Large intestine (tissue), 12 donors: Measurements from ENCODE around the gene TOMM6. TPM values are rescaled to one million over a fixed set of nuclear protein-coding genes. Genes with fewer than 3 reads are reported as not detected.
A peak's percentile ranks its signal among the peaks of the same experiment; 100 is the strongest.

Source experiments
- DNase-seq, 2 donors: peaks; one replicate each; pipeline versions ENCODE4 v3.0.0 to v3.0.0-alpha.2; 2013
- H3K27ac ChIP-seq: one replicate; pipeline ENCODE4 v1.5.1; 2013; ENCODE audit warnings: low read length
- H3K27me3 ChIP-seq: 2 replicates; pipeline ENCODE4 v1.6.1; 2013; ENCODE audit warnings: low read length; ENCODE audit not compliant: control insufficient read depth, insufficient read depth
- H3K36me3 ChIP-seq: 2 replicates; pipeline ENCODE4 v1.6.1; 2013; ENCODE audit warnings: low read length; ENCODE audit not compliant: control insufficient read depth, insufficient read depth
- H3K4me1 ChIP-seq: one replicate; pipeline ENCODE4 v1.6.1; 2013; ENCODE audit warnings: low read length; ENCODE audit not compliant: control insufficient read depth, insufficient read depth
- H3K4me3 ChIP-seq: one replicate; pipeline ENCODE4 v1.5.1; 2013; ENCODE audit warnings: low read length
- H3K9me3 ChIP-seq: one replicate; pipeline ENCODE4 v1.6.1; 2013; ENCODE audit warnings: mild to moderate bottlenecking, low read depth, low read length, moderate library complexity; ENCODE audit not compliant: control insufficient read depth
- whole genome bisulfite sequencing: methylation state at CpG from one replicate; pipeline ENCODE4 v1.1.5; 2013; ENCODE audit warnings: low lambda C conversion rate; ENCODE audit not compliant: insufficient coverage; 5-methylcytosine and 5-hydroxymethylcytosine counted together
- long read RNA-seq, 11 donors: transcript quantifications; one replicate each; lab custom pipeline, GENCODE V29; 2026
- polyA plus RNA-seq: library from polyadenylated mRNA; unstranded; fragments of 120-200 nt; gene quantifications from one replicate; pipeline ENCODE4 v1.2.1, GENCODE V29; 2013

Gene TOMM6
- polyA plus RNA-seq, result 195 TPM
- long read RNA-seq, donor 1, transcript TOMM6-202 (3 exons, 637 nt), result minor isoform, 18 of 65 reads
- long read RNA-seq, donor 1, transcript TOMM6-201 (3 exons, 595 nt), result major isoform, 47 of 65 reads
- long read RNA-seq, donor 1, partial matches to known transcripts, result 0 of 65 reads
- long read RNA-seq, donor 1, other reads (novel, unspliced or antisense), result 0 of 65 reads
- long read RNA-seq, donor 2, transcript TOMM6-201 (3 exons, 595 nt), result major isoform, 80 of 114 reads
- long read RNA-seq, donor 2, transcript TOMM6-202 (3 exons, 637 nt), result minor isoform, 34 of 114 reads
- long read RNA-seq, donor 2, partial matches to known transcripts, result 0 of 114 reads
- long read RNA-seq, donor 2, other reads (novel, unspliced or antisense), result 0 of 114 reads
- long read RNA-seq, donor 3, transcript TOMM6-201 (3 exons, 595 nt), result major isoform, 115 of 165 reads
- long read RNA-seq, donor 3, transcript TOMM6-202 (3 exons, 637 nt), result minor isoform, 50 of 165 reads
- long read RNA-seq, donor 3, partial matches to known transcripts, result 0 of 165 reads
- long read RNA-seq, donor 3, other reads (novel, unspliced or antisense), result 0 of 165 reads
- long read RNA-seq, donor 4, transcript TOMM6-201 (3 exons, 595 nt), result minor isoform, 6 of 14 reads
- long read RNA-seq, donor 4, transcript TOMM6-202 (3 exons, 637 nt), result major isoform, 8 of 14 reads
- long read RNA-seq, donor 4, partial matches to known transcripts, result 0 of 14 reads
- long read RNA-seq, donor 4, other reads (novel, unspliced or antisense), result 0 of 14 reads
- long read RNA-seq, donor 5, transcript TOMM6-201 (3 exons, 595 nt), result major isoform, 40 of 59 reads
- long read RNA-seq, donor 5, transcript TOMM6-202 (3 exons, 637 nt), result minor isoform, 19 of 59 reads
- long read RNA-seq, donor 5, partial matches to known transcripts, result 0 of 59 reads
- long read RNA-seq, donor 5, other reads (novel, unspliced or antisense), result 0 of 59 reads
- long read RNA-seq, donor 6, transcript TOMM6-202 (3 exons, 637 nt), result minor isoform, 21 of 71 reads
- long read RNA-seq, donor 6, transcript TOMM6-201 (3 exons, 595 nt), result major isoform, 50 of 71 reads
- long read RNA-seq, donor 6, partial matches to known transcripts, result 0 of 71 reads
- long read RNA-seq, donor 6, other reads (novel, unspliced or antisense), result 0 of 71 reads
- long read RNA-seq, donor 7, transcript TOMM6-202 (3 exons, 637 nt), result minor isoform, 21 of 63 reads
- long read RNA-seq, donor 7, transcript TOMM6-201 (3 exons, 595 nt), result major isoform, 42 of 63 reads
- long read RNA-seq, donor 7, partial matches to known transcripts, result 0 of 63 reads
- long read RNA-seq, donor 7, other reads (novel, unspliced or antisense), result 0 of 63 reads
- long read RNA-seq, donor 8, transcript TOMM6-201 (3 exons, 595 nt), result major isoform, 105 of 151 reads
- long read RNA-seq, donor 8, transcript TOMM6-202 (3 exons, 637 nt), result minor isoform, 46 of 151 reads
- long read RNA-seq, donor 8, partial matches to known transcripts, result 0 of 151 reads
- long read RNA-seq, donor 8, other reads (novel, unspliced or antisense), result 0 of 151 reads
- long read RNA-seq, donor 9, transcript TOMM6-201 (3 exons, 595 nt), result major isoform, 90 of 133 reads
- long read RNA-seq, donor 9, transcript TOMM6-202 (3 exons, 637 nt), result minor isoform, 43 of 133 reads
- long read RNA-seq, donor 9, partial matches to known transcripts, result 0 of 133 reads
- long read RNA-seq, donor 9, other reads (novel, unspliced or antisense), result 0 of 133 reads
- long read RNA-seq, donor 10, transcript TOMM6-202 (3 exons, 637 nt), result minor isoform, 40 of 119 reads
- long read RNA-seq, donor 10, transcript TOMM6-201 (3 exons, 595 nt), result major isoform, 79 of 119 reads
- long read RNA-seq, donor 10, partial matches to known transcripts, result 0 of 119 reads
- long read RNA-seq, donor 10, other reads (novel, unspliced or antisense), result 0 of 119 reads
- long read RNA-seq, donor 11, transcript TOMM6-202 (3 exons, 637 nt), result minor isoform, 24 of 78 reads
- long read RNA-seq, donor 11, transcript TOMM6-201 (3 exons, 595 nt), result major isoform, 54 of 78 reads
- long read RNA-seq, donor 11, partial matches to known transcripts, result 0 of 78 reads
- long read RNA-seq, donor 11, other reads (novel, unspliced or antisense), result 0 of 78 reads

GRCh38 chr6:41787219-41787917 lies at the start of gene TOMM6:
TOMM6 (plus strand) TSS chr6:41787694; CDS start chr6:41787698, 4 bp downstream.
- Histone ChIP-seq H3K4me1 (peaks cover 9% of the 10 kb centered on the region), H3K27ac (peak within 1 kb of the TSS; percentile 88)

DNA sequence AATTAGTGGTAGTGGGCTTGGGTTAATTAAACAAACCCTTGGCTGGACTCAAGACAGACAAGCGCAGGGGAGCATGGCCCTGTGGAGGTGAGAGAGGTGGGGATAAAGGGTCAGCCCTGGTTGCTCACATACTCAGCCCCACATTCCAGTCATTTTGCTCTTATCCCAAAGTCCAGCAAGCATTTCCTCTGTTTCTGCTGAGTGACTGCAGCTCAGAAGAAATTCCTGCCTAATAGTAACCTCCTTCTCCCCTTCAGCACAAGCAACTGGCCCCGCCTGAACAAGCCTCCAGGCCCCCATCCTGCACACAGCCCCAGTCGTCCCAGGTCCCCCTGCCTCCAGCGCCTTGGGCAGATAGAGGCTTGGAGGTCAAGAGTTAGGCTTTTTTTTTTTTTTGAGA lies 48.5 kb upstream of the TOMM6 start:
- Histone ChIP-seq H3K9me3 (no peaks in the 10 kb centered on the region), H3K36me3 (no peaks in the 10 kb centered on the region), H3K27ac (no peak overlapping the region), H3K27me3 (no peaks in the 10 kb centered on the region), H3K4me3 (no peak overlapping the region), H3K4me1 (peaks cover 38% of the 10 kb centered on the region)
- no CpG with 5 or more reads among the region's 4 CpGs for WGBS
- peak in 1 of 2 donors; percentile 41 for DNase-seq

More at GRCh38 chr6:41787219-41787917, at the start of gene TOMM6:
- peaks cover 26% of the 10 kb centered on the region for H3K36me3 ChIP-seq
- peak within 1 kb of the TSS; percentile 99 for H3K4me3 ChIP-seq
- no peaks in the 10 kb centered on the region for H3K9me3 ChIP-seq
- H3K27me3 ChIP-seq, result no peaks in the 10 kb centered on the region
- WGBS, result no CpG with 5 or more reads among the region's 55 CpGs
- peak; percentile 94 to 96 for DNase-seq

DNA sequence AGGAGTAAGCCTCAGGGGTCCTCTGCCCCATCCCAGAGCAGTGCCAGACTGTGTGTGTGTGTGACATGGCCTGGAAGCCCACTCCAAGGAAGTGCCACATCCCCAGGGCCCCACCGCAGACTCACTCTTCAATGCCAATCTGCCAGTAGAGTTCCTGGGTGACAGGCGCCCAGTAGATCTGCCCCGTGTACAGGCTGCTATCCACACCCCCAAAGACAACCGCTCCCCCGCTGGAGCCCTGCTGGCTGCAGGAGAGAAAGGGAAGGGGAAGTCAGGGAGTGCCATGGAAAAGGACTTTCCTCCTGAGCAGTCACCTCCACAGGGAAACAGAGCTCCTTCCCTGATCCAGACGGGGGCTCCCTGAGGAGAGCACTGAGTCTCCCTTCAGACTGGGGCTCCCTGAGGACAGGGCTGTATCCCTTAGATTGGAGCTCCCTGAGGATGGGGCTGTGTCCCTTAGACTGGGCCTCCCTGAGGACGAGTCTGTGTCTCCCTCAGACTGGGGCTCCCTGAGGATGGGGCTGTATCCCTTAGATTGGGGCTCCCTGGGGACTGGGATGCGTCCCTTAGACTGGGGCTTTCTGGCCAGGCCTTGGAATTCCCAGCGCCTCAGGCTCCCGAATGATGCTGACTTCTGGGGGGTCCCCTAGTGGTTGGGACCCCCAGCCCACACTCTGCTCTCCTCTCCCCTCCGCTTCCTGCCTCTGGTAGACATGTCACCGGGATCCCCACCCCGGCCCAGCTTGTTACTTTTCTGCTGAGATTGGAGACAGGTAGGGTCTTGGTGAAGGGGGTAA lies 46.9 kb upstream of the TOMM6 start:
- Histone ChIP-seq H3K4me1 (peaks cover 38% of the 10 kb centered on the region), H3K36me3 (no peaks in the 10 kb centered on the region), H3K9me3 (no peaks in the 10 kb centered on the region), H3K27ac (peak overlapping the region; percentile 86), H3K27me3 (no peaks in the 10 kb centered on the region), H3K4me3 (no peak overlapping the region)
- peak in 1 of 2 donors; percentile 45 for DNase-seq
- no CpG with 5 or more reads among the region's 13 CpGs for WGBS

DNA sequence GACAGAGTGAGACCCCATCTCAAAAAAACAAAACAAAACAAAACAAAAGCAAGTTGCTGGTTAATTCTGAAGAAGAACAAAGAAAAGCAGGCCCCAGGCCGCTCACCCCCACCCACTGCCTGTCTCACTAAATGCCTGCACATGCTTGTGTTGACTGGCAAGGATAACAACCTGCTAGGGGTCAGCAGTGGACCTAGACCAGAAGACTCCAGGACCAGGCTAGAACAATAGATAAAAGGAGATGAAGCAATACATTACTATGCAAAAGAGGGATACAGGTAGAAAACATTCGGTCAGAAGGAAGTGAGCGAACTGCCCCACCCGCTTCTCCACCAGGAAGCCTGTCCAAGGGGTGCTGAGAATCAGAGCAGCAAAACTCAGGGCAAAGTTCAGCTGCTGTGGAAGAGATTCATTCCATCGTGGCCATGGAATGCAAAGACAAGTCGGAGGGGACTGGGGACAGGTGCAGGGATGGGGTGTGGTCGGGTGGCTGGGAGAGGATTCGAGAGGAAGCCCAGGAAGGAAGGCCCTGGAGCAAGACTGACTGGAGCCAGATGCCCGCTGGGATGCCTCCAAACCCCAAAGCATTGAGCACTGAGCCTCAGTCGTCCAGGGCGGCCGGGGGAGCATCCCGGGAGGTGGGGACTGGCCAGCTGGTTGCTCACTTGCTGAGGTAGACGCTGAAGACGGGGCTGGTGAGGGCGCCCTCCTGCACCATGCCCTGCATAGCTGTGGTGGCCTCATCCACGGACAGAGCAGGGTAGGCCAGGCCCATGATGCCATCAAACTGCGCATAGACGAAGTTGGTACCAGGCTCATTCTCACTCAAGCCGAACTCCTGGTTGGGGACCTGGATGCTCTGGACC lies 45.6 kb upstream of the TOMM6 start:
- 18% methylated on average over 2 of the region's 20 CpGs for WGBS
- Histone ChIP-seq H3K4me1 (peaks cover 25% of the 10 kb centered on the region), H3K4me3 (no peak overlapping the region), H3K27ac (peak overlapping the region; percentile 86), H3K9me3 (no peaks in the 10 kb centered on the region), H3K27me3 (no peaks in the 10 kb centered on the region), H3K36me3 (no peaks in the 10 kb centered on the region)
- peak; percentile 90 to 95 for DNase-seq

DNA sequence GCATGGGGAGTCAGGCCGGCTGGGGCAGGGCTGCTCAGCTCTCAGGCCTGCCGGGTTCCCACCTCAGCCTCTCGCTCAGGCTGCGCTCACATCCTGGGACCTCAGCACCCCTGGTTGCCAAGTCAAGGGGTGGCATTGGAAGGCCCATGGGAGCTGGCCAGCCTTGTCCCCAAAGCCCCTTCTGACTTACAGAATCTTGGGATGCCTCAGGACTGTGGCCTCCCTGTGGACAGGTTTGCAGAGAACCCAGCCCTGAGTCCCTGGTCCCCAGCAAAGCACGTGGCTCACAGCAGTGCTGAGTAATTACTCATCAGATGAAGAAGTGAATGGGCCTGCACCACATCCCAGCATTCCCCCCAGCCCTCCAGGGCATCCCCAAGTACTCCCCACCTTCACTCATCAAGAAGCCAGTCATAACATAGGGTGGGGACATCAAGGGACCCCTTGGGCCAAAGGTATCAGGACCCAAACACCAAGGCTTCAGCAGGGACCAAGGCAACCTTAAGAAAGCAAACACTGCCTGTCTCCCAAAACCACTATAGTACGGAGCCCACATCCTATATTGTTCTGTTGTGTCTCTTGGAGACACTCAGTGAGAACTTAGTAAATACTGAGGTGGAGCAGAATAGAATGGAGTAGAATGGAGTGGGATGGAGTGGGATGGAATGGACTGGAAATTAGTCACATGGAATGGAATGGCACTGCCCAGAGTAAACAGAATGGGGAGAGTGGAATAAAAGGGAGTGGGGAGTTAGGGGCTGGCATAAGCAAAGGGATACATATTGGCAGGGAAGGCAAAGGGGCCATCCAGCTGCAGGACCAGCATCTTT lies 43.9 kb upstream of the TOMM6 start:
- Histone ChIP-seq H3K36me3 (no peaks in the 10 kb centered on the region), H3K4me1 (peaks cover 25% of the 10 kb centered on the region), H3K27ac (no peak overlapping the region), H3K27me3 (no peaks in the 10 kb centered on the region), H3K9me3 (no peaks in the 10 kb centered on the region), H3K4me3 (no peak overlapping the region)
- no peak for DNase-seq
- WGBS, result no CpG with 5 or more reads among the region's 6 CpGs

DNA sequence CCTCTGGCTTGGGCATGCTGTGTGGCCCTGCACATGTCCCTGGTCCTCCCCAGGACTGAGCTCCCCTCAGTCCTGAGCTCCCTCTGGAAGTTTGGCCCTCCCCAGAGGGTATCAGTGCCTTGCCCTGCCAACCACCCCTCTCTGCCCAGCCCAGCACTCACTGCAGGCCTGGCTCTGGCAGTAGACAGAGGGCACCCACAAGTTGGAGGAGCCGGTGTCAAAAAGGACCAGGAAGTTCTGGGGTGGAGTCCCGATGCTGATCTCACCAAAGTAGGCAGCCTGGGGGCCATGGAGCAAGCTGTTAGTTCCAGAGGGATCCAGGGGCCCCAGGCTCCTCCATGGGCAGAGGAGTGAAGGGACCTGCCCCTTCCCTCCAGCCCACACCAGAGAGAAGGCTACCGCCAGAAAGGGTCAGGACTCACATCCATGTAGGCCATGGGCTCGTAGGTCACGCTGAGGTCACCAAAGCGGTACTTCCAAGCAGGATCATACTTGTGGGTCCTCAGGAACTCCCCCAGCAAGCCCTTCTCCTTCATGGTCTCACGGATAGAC lies 43.2 kb upstream of the TOMM6 start:
- H3K4me3 ChIP-seq, result no peak overlapping the region

DNA sequence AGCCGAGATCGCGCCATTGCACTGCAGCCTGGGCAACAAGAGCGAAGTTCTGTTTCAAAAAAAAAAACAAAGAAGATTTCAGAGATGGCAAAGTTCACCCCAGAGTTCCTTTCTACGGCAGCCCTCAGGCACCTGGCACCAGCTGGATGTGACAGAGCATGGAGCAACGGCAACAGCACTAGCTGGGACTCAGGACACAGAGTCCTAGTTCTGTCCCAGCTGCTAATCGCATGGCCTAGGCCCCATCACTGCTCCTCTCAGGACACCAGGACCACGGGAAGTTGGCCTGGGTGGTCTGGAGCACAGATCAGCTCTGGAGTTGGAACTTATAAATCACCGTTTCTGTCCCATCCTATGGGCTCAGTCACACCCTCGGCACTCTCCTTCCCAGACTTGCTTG lies 41.4 kb upstream of the TOMM6 start:
- H3K9me3 ChIP-seq, result no peaks in the 10 kb centered on the region
- peaks cover 14% of the 10 kb centered on the region for H3K4me1 ChIP-seq
- no peaks in the 10 kb centered on the region for H3K27me3 ChIP-seq
- DNase-seq, result no peak
- no peak overlapping the region for H3K4me3 ChIP-seq
- no peaks in the 10 kb centered on the region for H3K36me3 ChIP-seq
- WGBS, result no CpG with 5 or more reads among the region's 10 CpGs
- no peak overlapping the region for H3K27ac ChIP-seq

More for the DNA sequence above, 43.2 kb upstream of the TOMM6 start:
- DNase-seq, result no peak
- H3K27ac ChIP-seq, result no peak overlapping the region
- 88% methylated on average over 1 of the region's 7 CpGs for WGBS
- H3K9me3 ChIP-seq, result no peaks in the 10 kb centered on the region
- no peaks in the 10 kb centered on the region for H3K27me3 ChIP-seq
- no peaks in the 10 kb centered on the region for H3K36me3 ChIP-seq
- peaks cover 25% of the 10 kb centered on the region for H3K4me1 ChIP-seq
